ENCODE data around the gene HDAC8.

DNA sequence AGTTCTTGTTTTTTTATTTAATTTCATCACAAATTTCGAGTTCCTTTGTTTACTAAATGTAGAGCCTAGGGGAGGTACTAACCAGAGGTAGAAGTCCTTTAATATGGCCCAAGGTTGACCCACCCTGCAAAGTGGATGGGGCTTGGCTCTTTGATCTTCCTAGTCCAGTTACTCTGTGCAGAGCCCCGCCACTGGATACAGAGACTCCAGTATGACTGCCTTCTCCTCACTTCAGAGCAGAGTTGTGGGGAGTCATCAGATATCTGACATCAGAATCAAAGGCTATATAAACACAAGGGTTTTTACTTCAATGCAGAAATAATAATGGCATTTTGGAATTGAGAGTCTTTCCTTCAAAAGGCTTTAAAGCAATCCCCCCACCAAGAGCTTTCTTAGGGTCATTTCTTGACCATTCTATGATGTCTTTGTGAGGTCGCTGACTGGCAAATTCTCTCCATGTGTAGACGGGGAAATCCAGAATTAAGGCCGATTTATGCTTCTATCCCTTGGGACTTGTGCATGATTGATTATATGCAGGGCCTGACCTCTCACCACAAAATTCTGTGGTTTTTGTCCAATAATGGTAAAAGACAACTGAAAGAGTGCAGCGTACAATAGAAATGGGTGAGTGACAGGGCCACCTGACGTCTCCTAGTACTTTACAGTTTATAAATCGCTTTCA lies 178.7 kb downstream of the HDAC8 start:
- TF ChIP-seq, protein P1, sequence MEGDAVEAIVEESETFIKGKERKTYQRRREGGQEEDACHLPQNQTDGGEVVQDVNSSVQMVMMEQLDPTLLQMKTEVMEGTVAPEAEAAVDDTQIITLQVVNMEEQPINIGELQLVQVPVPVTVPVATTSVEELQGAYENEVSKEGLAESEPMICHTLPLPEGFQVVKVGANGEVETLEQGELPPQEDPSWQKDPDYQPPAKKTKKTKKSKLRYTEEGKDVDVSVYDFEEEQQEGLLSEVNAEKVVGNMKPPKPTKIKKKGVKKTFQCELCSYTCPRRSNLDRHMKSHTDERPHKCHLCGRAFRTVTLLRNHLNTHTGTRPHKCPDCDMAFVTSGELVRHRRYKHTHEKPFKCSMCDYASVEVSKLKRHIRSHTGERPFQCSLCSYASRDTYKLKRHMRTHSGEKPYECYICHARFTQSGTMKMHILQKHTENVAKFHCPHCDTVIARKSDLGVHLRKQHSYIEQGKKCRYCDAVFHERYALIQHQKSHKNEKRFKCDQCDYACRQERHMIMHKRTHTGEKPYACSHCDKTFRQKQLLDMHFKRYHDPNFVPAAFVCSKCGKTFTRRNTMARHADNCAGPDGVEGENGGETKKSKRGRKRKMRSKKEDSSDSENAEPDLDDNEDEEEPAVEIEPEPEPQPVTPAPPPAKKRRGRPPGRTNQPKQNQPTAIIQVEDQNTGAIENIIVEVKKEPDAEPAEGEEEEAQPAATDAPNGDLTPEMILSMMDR (IDR thresholded peaks at IDR 0.05), result no peak
- TF ChIP-seq POLR2A (IDR thresholded peaks at IDR 0.05) (no peak), POLR2AphosphoS5 (IDR thresholded peaks at IDR 0.05) (no peak), EP300 (IDR thresholded peaks at IDR 0.05) (no peak)

Data from suprapubic skin (tissue), 4 donors.